Anterior cingulate cortex (tissue), 58 donors: ENCODE measurements around the gene AKAIN1.

ENCODE experiments used
- DNase-seq, 58 donors: peaks; one replicate each; lab custom pipeline; 2025; lab: John Stamatoyannopoulos, UW

AKAIN1 gene

DNA sequence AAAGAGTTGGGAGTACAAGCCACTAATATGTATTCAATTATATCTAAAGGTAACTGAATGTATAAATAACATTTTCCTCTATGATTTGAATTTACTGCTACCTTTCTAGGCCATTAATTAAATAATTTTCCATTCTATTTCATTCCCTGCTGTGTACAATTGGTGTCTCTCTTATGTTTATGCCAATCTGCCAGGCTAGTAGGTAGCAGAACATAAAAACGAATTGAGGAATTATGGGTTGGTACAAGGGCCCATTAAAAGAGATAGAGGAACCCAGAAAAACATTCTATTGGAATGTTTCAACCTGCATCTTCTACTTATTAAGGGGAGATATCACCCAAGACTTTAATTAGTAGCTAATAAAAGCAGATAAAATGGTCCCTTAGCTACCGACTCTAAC, 32.2 kb downstream of the AKAIN1 start:
- no peak for DNase-seq

DNA sequence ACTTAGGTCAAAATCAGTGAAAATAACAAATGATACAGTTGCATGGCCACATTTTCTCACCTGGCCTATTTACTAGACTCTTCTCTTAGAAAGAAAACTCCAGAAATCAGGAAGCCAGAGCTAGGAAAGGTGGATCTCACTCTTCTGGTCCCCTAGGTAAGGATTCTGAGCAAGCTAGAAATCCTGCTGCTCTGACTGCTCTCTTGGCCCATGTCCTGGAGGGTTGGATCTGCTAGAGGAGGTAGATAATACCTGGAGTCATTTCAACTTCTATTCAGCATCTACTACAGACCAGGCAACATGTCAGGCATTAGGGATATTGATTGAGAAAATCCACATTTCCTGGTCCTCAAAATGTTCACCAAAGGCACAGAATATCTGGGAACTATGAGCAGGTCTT, 34.9 kb downstream of the AKAIN1 start:
- DNase-seq: no peak

DNA sequence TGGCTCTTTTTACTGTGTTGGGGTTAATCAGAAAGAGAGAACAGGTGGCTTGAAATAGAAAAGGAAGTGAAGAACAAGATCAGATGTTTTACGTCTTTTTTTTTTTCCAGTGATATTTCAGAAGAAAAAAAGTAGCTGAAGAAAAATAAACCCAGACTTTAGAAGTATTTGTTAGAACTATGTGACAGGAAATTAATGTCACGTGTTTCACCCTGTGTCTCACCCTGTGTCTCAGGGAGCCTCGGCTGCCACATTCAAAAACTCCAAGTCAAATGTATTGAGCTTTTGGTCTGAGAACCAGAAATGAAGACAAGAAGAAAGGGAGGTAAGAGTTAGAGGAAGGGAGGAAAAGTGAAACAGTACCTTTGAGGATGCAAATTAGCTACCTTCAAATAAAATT, 38.0 kb downstream of the AKAIN1 start:
- DNase-seq: no peak

DNA sequence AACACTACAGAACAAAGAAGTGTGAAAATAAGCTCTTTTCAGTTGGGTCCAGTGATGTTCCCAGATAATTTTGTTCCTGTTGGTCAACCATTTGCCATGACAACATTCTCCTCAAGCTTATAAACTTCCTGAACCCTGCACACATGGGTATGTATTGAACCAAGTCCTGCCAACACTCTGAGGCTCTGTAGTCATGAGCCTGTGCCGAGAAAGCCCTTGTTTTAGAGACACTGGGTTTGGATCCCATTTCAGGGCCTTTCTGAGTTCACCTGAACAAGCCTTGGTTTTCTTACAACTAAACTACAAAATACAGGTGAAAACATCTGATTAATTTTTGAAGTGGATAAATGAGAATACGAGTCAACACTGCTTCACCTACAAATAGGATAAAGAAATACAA, 38.5 kb downstream of the AKAIN1 start:
- no peak for DNase-seq

GRCh38 chr18:5158172-5158571, 38.9 kb downstream of the AKAIN1 start:
- DNase-seq: no peak

DNA sequence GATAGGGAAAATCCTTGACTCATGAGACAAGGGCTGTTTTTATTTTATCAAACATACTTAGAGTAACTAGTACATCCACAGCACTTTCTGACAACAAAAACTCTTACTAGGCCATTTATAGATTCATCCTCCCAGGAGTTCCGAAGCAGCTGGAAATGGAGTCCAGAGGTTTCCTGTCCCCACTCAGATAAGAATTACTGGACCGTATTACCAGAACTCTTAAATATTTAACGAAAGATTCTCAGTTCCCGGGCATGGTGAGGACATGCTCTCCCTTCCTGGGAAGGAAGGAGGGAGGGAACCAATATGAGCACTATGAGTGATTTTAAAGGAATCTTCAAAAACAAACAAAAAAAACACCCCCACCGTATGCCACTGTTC, 41.2 kb downstream of the AKAIN1 start:
- DNase-seq: no peak

- no peak for DNase-seq
Measured at GRCh38 chr18:5155218-5155906, 41.7 kb downstream of the AKAIN1 start.

- no peak for DNase-seq
Measured at GRCh38 chr18:5152343-5153020, 44.6 kb downstream of the AKAIN1 start.

GRCh38 chr18:5150894-5151293, 46.2 kb downstream of the AKAIN1 start:
- no peak for DNase-seq

DNA sequence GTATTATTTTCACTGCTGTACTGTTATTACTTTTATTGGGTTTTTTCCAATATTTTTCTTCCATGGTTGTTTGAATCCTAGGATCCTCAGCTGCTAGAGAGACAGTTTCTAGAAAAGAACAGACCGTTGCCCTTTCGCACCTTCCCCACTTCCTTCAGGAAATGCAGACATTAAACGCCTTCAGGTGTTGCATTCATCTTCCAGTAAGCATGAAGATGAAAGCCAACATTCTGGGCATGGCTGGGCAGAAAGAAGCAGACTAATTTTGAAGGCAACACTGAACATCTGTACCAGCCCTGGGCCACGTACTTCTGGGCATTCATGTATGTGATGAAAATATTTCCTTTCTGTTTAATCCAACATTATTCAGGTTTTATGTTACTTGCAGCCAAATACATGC, 51.0 kb downstream of the AKAIN1 start:
- DNase-seq: no peak

DNA sequence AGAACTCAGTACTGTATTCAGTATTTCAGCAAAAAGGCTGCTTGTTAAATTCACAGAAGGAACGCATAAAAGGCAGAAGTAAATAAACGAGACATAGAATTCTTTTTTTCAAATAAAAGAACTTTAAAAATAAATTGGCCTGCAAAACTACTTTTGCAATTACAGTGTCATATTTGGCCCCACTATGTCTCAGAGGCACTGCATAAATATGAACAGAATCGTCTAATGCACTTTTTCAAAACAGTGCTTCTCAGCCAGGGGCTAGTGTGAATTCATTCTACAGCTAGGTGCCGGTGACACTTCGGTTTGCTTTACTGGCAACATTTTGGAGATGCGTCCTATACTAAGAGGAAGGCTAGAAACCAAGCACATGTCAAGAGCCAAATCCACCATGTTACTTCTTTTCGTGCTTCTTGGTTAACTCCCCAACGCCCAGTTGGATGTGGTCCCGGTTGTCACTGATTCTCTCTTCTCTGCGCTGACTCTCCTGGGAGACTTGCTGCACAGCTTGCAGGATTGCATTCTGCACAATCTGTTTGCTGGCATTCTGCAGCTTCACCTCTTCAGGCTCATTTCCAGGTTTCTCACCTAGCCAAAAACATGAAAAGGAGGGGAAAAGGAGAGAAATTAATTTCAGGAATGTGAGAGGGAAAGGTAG, 51.8 kb downstream of the AKAIN1 start:
- DNase-seq: peak in 1 of 58 donors; percentile 4

GRCh38 chr18:5144629-5145028, 52.4 kb downstream of the AKAIN1 start:
- no peak for DNase-seq

DNA sequence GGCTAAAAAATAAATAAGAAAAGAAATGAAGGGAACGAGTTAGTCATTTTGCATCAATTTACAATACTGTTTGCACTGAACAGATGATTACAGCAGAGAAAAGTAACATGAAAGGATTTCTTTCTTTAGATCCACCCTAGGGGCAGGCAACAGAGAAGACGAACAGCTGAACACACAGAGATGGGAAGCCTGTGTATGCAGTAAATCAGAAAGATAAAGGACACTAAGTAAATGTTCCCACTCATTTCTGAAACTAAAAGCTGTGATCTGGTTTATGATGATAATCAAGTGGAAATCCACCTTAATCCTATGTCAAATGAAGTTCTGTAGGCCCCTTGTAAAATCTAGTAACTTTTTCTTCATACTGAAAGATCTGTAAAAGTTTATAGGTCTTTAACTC, 54.2 kb downstream of the AKAIN1 start:
- DNase-seq: no peak

GRCh38 chr18:5142131-5142530, 54.9 kb downstream of the AKAIN1 start:
- DNase-seq: no peak

DNA sequence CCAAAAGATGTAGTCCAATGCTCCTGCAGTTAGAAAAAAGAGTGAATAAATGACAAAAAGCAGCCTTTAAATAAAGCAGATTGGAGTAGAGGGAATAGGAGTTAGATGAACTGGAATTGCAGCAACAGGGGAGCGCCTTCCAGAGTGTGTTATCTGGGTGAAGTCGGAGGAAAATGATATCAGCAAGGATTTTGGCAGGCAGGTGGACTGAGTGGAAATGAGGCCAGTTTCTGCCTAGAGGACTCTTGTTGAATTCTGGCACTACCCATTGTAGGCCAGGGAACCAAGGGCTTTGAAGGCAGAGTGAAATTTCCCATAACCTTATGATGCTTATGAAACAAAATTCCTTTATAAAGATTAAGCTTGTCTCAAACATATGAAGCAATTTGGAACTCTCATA, 59.8 kb downstream of the AKAIN1 start:
- no peak for DNase-seq

DNA sequence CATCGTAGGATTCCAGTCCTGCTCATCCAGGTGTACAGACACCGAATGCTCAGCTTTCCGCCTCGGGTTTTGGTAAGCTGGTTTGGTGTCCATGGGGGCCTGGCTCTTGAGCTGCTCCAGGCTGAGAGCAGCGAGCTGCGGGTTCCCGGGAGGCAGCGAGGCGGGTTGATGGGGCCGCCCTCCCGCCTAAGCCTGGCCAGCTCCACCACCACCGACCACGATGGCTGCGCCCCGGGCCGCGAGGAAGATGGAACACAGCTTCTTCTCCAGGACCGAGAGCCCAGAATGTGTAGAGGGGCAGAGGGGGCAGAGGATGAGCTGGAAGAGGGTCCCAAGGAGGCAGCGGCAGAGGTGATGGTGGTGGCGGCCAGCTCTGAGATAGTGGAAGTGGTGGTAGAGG, 64.1 kb downstream of the AKAIN1 start:
- no peak for DNase-seq

GRCh38 chr18:5122272-5122671, 74.8 kb downstream of the AKAIN1 start:
- DNase-seq: no peak

- no peak for DNase-seq
Measured at GRCh38 chr18:5110266-5110665, 86.8 kb downstream of the AKAIN1 start.

- no peak for DNase-seq
Measured at GRCh38 chr18:5107988-5108387, 89.1 kb downstream of the AKAIN1 start.

GRCh38 chr18:5106730-5107129, 90.3 kb downstream of the AKAIN1 start:
- DNase-seq: no peak

GRCh38 chr18:5104246-5104645, 92.8 kb downstream of the AKAIN1 start:
- DNase-seq: no peak

DNA sequence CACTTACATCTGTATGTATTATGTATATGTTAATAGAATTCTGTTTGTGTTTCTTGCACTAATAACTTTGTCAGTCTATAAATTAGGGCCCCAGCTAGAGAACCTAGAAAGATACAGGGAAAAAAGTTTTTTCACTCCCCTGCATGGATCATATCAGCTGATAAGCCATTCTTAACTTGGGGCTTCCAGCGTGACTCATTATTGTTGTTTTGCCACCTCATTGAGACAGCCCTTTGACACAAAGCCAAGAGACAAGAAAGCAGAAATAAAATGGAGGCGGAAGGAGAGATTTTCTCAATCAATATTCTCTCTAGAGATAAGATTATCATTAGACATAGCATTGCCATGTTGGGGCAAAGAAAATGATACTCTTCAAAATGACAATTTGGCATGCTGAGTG, 93.4 kb downstream of the AKAIN1 start:
- DNase-seq: no peak
